ENCODE data around the gene LRIT1.
"Not testable (repeated sequence)": the region's sequence is repeated elsewhere in the genome, so short reads cannot be mapped to it uniquely, and the experiment has no call there.

The LRIT1 gene

GRCh38 chr10:84241185-84241790, at the start of gene LRIT1:
TSS of gene LRIT1 (minus strand) at chr10:84241546. CDS start at chr10:84241439, 107 bp downstream.
- DNase-seq = no peak

GRCh38 chr10:84290235-84290634, 48.9 kb upstream of the LRIT1 start:
- no peak for DNase-seq

GRCh38 chr10:84289521-84290200, 48.3 kb upstream of the LRIT1 start:
- no peak for DNase-seq

GRCh38 chr10:84288151-84288550, 46.8 kb upstream of the LRIT1 start:
- no peak for DNase-seq

GRCh38 chr10:84286695-84287094, 45.3 kb upstream of the LRIT1 start:
- DNase-seq = no peak

- not testable (repeated sequence) for DNase-seq
These were observed 38.6 kb upstream of the LRIT1 start for GRCh38 chr10:84279876-84280475.

GRCh38 chr10:84270708-84271107, 29.4 kb upstream of the LRIT1 start:
- DNase-seq = no peak

- no peak for DNase-seq
These were observed 28.4 kb upstream of the LRIT1 start for GRCh38 chr10:84269773-84270172.

- no peak for DNase-seq
These were observed 27.8 kb upstream of the LRIT1 start for GRCh38 chr10:84269162-84269561.

- peak; percentile 21 for DNase-seq
These were observed 26.3 kb upstream of the LRIT1 start for GRCh38 chr10:84267503-84268126.

GRCh38 chr10:84265418-84265817, 24.1 kb upstream of the LRIT1 start:
- DNase-seq = no peak

GRCh38 chr10:84264611-84265141, 23.3 kb upstream of the LRIT1 start:
- DNase-seq = peak; percentile 22

GRCh38 chr10:84263716-84264115, 22.4 kb upstream of the LRIT1 start:
- no peak for DNase-seq

- DNase-seq = no peak
These were observed 21.0 kb upstream of the LRIT1 start for GRCh38 chr10:84262190-84262956.

- DNase-seq = no peak
These were observed 20.0 kb upstream of the LRIT1 start for GRCh38 chr10:84261236-84261915.

GRCh38 chr10:84258034-84258695, 16.8 kb upstream of the LRIT1 start:
- no peak for DNase-seq

- no peak for DNase-seq
These were observed 16.1 kb upstream of the LRIT1 start for GRCh38 chr10:84257343-84258020.

GRCh38 chr10:84256510-84257342, 15.4 kb upstream of the LRIT1 start:
- no peak for DNase-seq

GRCh38 chr10:84254552-84255478, 13.5 kb upstream of the LRIT1 start:
- no peak for DNase-seq
